Activated B cell treated with CpG ODN at 0.5 μM for 24 hours (primary cell): Measurements from ENCODE around the gene TLK1. TPM values are rescaled to one million over a fixed set of nuclear protein-coding genes. Genes with fewer than 3 reads are reported as not detected.

Source experiments
- ATAC-seq: fragments of 200-7000 bp; cut with Tn5 transposase; one replicate; pipeline ENCODE4 v1.10.0; 2021; ENCODE audit warnings: low read depth, mild to moderate bottlenecking, moderate library complexity
- CTCF ChIA-PET: fragments of 350-600 bp; sonication (Branson Sonifier 250); formaldehyde crosslinking; loops from one replicate; lab custom pipeline; 2021; ENCODE audit warnings: antibody characterized with exemption; lab: Charles Lee
- POLR2A ChIA-PET: fragments of 350-600 bp; sonication (Branson Sonifier 250); formaldehyde crosslinking; loops from one replicate; lab custom pipeline; 2021; ENCODE audit warnings: antibody characterized with exemption; lab: Charles Lee
- DNase-seq: peaks from one replicate; pipeline ENCODE4 v3.0.0; 2022
- H3K27ac Mint-ChIP-seq: one replicate; pipeline ENCODE4 v1.8.0; 2020; ENCODE audit warnings: mixed read lengths
- H3K27me3 Mint-ChIP-seq: one replicate; pipeline ENCODE4 v1.8.0; 2021; ENCODE audit warnings: mixed read lengths
- H3K36me3 Mint-ChIP-seq: one replicate; pipeline ENCODE4 v1.8.0; 2021; ENCODE audit warnings: low read depth, mixed read lengths
- H3K4me1 Mint-ChIP-seq: one replicate; pipeline ENCODE4 v1.8.0; 2021; ENCODE audit warnings: mixed read lengths
- H3K4me3 Mint-ChIP-seq: one replicate; pipeline ENCODE4 v1.8.0; 2020; ENCODE audit warnings: mild to moderate bottlenecking, mixed read lengths
- H3K9me3 Mint-ChIP-seq: one replicate; pipeline ENCODE4 v1.8.0; 2020; ENCODE audit warnings: mixed read lengths
- CTCF ChIP-seq: fragments of 200-600 bp; IDR thresholded peaks from one replicate; pipeline ENCODE4 v1.8.0; 2022; ENCODE audit warnings: antibody characterized with exemption, mild to moderate bottlenecking
- intact Hi-C: fragments of 100-400 bp; cut with micrococcal nuclease; formaldehyde crosslinking; loops from one replicate; pipeline ENCODE4 v1.15.1; 2024
- total RNA-seq: library from RNA; stranded (reverse); gene quantifications from 2 replicates; pipeline ENCODE4 v1.2.3, GENCODE V29; 2022

TLK1 gene
- total RNA-seq, 1 donor from 2014 or later = 125 TPM

DNA sequence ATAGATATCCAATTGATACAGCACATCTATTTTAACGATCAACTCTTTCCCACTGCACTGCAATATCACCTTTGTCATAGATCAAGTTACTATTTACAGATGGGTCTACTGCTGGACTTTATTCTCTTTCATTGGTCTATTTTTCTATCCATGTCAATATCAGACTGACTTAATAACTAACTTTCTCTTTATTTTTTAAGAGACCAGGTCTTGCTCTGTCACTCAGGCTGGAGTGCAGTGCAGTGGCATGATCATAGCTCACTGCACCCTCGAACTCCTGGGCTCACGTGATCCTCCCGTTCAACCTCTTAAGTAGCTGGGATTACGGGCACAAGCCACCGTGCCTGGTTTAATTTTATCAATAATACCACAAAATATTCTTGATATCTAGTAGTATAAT, 71.2 kb downstream of the TLK1 start:
- DNase-seq (no peak), ATAC-seq (no peak)
- Mint-ChIP-seq H3K4me3 (no peak overlapping the region), H3K9me3 (no peaks in the 10 kb centered on the region), H3K27ac (no peak overlapping the region), H3K4me1 (peaks cover 46% of the 10 kb centered on the region), H3K27me3 (no peaks in the 10 kb centered on the region), H3K36me3 (peaks cover 36% of the 10 kb centered on the region)
- TF ChIP-seq CTCF = no peak
- intact Hi-C loops = loop anchor here (5.0 kb wide), 1 partner anchor 68 kb away; no protein-coding TSS in a partner anchor
- POLR2A ChIA-PET = no interaction called here
- CTCF ChIA-PET = no interaction called here

DNA sequence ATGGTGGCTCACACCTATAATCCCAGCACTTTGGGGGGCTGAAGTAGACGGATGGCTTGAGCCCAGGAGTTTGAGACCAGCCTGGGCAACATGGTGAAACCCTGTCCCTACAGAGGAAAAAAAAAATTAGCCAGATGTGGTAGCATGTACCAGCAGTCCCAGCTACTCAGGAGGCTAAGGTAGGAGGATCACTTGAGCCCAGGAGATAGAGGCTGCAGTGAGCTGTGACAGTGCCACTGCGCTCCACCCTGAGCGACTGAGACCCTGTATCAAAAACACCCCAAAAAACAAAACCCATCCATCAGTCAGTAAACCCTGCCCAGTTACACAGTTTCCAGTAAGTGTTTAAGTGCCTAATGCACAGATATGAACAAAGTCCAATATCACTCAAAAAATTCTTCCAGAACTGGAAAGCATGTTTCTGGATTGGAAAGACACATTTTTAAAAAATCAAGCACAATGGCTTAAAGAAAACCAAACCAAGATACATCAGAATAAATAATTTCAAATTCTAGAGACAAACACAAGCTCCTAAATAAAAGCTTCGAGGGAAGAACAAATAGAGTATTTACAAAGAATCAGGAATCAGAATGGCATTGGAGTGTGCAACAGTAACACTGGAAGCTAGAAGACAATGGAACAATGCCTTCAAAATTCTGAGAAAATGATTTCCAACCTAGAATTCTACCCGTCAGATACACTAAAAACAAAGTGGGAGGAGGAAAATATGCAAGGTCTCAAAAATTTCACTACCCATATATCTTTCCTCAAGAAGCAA, 72.4 kb downstream of the TLK1 start:
- TF ChIP-seq CTCF = no peak
- DNase-seq (no peak), ATAC-seq (no peak)
- H3K4me1 Mint-ChIP-seq = peaks cover 45% of the 10 kb centered on the region
- CTCF ChIA-PET = interaction anchor here (0.8 to 2.9 kb wide), 8 partner anchors 10 to 328 kb away, joined by 3 to 24 read pairs (median 6); no protein-coding TSS in a partner anchor
- intact Hi-C loops = loop anchor here (5.0 kb wide), 1 partner anchor 69 kb away; no protein-coding TSS in a partner anchor
- H3K27me3 Mint-ChIP-seq = no peaks in the 10 kb centered on the region
- no peak overlapping the region for H3K4me3 Mint-ChIP-seq
- H3K9me3 Mint-ChIP-seq = no peaks in the 10 kb centered on the region
- peaks cover 36% of the 10 kb centered on the region for H3K36me3 Mint-ChIP-seq
- no peak overlapping the region for H3K27ac Mint-ChIP-seq
- POLR2A ChIA-PET = no interaction called here

DNA sequence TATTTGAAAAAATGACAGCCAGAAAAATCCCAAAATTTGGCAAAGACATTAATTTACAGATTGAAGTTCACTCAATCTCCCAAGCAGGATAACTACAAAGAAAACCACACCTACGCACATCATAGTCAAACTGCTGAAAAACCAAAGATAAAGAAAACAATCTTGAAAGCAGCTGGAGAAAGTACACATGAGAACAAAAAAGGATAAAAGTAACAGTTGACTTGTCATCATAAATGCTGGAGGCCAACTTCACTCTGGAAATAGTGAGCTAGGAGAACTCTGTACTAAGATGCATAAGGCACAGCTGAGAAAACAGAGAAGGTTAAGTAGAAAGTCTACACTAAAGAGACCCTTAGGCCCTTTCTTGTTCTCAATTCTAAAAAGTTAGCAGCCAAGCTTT, 73.1 kb downstream of the TLK1 start:
- ChIA-PET POLR2A (no interaction called here), CTCF (interaction anchor here (0.9 to 2.9 kb wide), 12 partner anchors 9 to 333 kb away, joined by 3 to 24 read pairs (median 4); no protein-coding TSS in a partner anchor)
- Mint-ChIP-seq H3K4me3 (no peak overlapping the region), H3K9me3 (no peaks in the 10 kb centered on the region), H3K27ac (peak overlapping the region; percentile 6), H3K27me3 (no peaks in the 10 kb centered on the region), H3K4me1 (peaks cover 42% of the 10 kb centered on the region), H3K36me3 (peaks cover 37% of the 10 kb centered on the region)
- ATAC-seq (no peak), DNase-seq (no peak)
- no peak for TF ChIP-seq CTCF
- intact Hi-C loops = loop anchor here (1.0 to 5.0 kb wide), 3 partner anchors 70 to 329 kb away; no protein-coding TSS in a partner anchor

- CTCF ChIA-PET = interaction anchor here (0.7 to 2.9 kb wide), 19 partner anchors 8 to 348 kb away, joined by 3 to 24 read pairs (median 4); partner anchors contain the start of genes DCAF17, GORASP2 and METTL8
- no peaks in the 10 kb centered on the region for H3K9me3 Mint-ChIP-seq
These were observed 74.1 kb downstream of the TLK1 start for GRCh38 chr2:171086352-171087290.

More at GRCh38 chr2:171086352-171087290, 74.1 kb downstream of the TLK1 start:
- DNase-seq (no peak), ATAC-seq (peak; percentile 57)
- peaks cover 38% of the 10 kb centered on the region for H3K36me3 Mint-ChIP-seq
- POLR2A ChIA-PET = interaction anchor here (0.6 to 1.0 kb wide), 2 partner anchors 73 to 158 kb away, joined by 4 to 10 read pairs; partner anchors contain the start of gene GORASP2
- H3K4me3 Mint-ChIP-seq = no peak overlapping the region
- intact Hi-C loops = loop anchor here (1.0 to 5.0 kb wide), 3 partner anchors 71 to 330 kb away; no protein-coding TSS in a partner anchor
- TF ChIP-seq CTCF = peak; percentile 67
- H3K27me3 Mint-ChIP-seq = no peaks in the 10 kb centered on the region
- H3K4me1 Mint-ChIP-seq = peaks cover 36% of the 10 kb centered on the region
- peak overlapping the region; percentile 7 for H3K27ac Mint-ChIP-seq
